HG03135 (cell line): ENCODE data around the gene CPA1.
"Not testable (repeated sequence)": the region's sequence is repeated elsewhere in the genome, so short reads cannot be mapped to it uniquely, and the experiment has no call there.

Experiments
- ATAC-seq: cut with Tn5 transposase; IDR thresholded peaks from one replicate; pipeline ENCODE4 v1.9.1; 2021; ENCODE audit warnings: mild to moderate bottlenecking, moderate library complexity; ENCODE audit not compliant: unreplicated experiment

Gene CPA1

GRCh38 chr7:130371046-130371445 is 9.2 kb upstream of the CPA1 start:
- no peak for ATAC-seq

DNA sequence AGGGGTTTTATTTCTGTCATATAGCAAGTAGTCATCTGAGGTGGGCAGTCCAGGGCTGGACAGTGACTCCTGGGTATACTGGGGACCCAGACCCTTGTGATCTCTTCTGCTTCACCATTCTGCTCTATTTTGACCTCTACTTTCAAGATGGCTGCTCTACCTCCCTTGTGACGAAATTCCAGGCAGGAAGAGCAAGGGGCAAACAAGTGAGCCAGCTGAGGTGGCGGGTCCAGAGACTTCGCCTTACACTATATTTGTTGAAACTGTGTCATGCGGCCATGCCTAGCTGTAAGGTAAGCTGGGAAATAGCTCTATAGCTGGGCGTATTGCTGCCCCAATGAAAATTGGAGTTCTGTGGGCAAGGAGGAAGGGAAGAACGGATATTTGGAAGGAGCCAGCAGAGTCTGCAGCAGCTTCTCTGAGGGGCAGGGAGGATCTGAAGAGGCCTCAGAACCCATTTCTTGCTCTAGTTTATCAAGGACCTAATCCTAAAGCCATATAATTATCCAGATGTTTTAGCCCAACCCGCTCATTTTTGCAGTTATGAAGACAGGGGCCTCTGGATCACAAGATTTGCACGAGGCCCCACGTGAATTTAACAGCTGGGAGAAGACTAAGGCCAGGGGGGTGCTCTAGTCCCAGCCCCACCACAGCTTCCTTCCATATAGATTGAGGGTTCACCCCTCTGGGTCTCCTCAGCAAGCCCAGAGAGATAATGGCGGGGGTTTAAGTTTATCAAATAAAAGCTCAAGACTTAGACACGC is 7.7 kb upstream of the CPA1 start:
- ATAC-seq: no peak

- no peak for ATAC-seq
Measured at GRCh38 chr7:130374507-130374906, 5.8 kb upstream of the CPA1 start.

DNA sequence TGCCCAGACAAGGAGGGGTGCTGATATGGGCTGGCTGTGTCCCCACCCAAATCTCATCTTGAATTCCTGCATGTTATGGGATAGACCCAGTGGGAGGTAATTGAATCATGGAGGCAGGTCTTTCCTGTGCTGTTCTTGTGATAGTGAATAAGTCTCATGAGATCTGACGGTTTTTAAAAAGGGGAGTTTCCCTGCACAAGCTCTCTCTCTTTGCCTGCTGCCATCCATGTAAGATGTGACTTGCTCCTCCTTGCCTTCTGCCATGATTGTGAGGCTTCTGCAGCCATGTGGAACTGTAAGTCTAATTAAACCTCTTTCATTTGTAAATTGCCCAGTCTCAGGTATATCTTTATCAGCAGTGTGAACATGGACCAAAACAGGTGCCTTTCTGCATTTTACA is 3.8 kb upstream of the CPA1 start:
- ATAC-seq: not testable (repeated sequence)

DNA sequence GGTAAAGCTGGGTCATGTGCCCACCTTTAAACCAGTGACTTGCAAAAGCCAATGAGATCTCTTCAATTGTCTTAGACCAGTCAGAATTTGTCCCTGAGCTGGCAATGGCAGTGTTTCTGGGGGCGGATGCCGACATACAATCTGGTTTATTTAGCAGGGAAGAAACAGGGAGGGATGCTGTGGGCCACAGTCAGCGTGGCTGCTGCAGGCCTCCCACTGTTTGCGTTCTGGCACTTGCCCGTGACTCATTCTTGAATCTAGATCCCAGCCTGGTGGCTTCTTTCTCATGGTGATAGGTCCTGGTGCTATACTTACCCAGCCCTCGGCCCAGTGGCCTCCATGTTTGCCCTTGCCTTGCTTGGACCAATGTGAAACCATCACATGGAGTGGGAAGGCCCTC is 3.1 kb upstream of the CPA1 start:
- no peak for ATAC-seq

DNA sequence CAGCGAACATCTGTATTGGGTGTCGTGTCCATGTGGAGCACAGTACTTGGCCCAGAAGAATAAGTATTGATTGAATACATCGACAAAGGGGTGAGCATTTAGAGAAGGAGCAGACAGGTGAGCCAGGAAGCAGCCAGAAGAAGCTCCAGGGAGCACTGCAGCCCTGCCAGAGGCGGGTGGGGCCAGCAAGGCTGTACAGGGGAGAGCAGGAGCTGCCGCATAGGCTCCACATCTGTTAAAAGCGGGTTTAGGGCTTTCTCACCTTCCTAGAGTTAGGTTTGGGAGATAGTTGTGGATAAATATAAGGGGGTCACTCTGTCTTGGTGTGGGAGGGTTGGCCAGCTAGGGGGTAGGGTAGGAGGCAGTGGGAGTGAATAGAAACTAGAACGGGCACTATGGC is 1.3 kb upstream of the CPA1 start:
- ATAC-seq: no peak

GRCh38 chr7:130379532-130379920 is 768 bp upstream of the CPA1 start:
- ATAC-seq: no peak

- no peak for ATAC-seq
Measured at GRCh38 chr7:130380861-130381455, 664 bp downstream of the CPA1 start.

DNA sequence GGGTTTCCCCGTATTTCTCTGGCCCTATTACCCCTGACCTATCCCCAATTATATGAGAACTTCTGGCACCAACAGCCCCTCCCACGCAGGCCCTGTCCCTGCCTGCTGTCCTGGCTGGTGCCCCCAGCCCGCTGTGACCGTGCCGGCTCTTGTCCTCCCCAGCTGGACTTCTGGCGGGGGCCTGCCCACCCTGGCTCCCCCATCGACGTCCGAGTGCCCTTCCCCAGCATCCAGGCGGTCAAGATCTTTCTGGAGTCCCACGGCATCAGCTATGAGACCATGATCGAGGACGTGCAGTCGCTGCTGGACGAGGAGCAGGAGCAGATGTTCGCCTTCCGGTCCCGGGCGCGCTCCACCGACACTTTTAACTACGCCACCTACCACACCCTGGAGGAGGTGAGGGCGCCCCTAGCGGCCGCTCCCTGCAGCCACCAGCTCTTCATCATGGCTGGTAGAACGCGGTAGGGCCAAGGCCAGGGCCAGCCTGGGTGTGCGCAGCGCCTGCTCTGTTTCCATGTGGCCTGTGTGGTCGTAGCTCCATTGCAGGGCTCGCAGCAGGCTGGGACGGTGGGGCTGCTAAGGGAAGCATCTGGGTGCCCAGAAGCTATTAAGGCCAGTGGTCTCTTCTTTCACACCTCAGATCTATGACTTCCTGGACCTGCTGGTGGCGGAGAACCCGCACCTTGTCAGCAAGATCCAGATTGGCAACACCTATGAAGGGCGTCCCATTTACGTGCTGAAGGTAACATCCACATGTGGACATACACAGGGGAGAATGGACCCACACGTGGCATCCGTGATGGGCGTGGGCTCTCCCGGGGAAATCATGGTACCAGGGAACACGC is 1.4 kb downstream of the CPA1 start:
- ATAC-seq: no peak

- no peak for ATAC-seq
Measured at GRCh38 chr7:130383187-130383980, 3.1 kb downstream of the CPA1 start.

- no peak for ATAC-seq
Measured at GRCh38 chr7:130384371-130384801, 4.1 kb downstream of the CPA1 start.

DNA sequence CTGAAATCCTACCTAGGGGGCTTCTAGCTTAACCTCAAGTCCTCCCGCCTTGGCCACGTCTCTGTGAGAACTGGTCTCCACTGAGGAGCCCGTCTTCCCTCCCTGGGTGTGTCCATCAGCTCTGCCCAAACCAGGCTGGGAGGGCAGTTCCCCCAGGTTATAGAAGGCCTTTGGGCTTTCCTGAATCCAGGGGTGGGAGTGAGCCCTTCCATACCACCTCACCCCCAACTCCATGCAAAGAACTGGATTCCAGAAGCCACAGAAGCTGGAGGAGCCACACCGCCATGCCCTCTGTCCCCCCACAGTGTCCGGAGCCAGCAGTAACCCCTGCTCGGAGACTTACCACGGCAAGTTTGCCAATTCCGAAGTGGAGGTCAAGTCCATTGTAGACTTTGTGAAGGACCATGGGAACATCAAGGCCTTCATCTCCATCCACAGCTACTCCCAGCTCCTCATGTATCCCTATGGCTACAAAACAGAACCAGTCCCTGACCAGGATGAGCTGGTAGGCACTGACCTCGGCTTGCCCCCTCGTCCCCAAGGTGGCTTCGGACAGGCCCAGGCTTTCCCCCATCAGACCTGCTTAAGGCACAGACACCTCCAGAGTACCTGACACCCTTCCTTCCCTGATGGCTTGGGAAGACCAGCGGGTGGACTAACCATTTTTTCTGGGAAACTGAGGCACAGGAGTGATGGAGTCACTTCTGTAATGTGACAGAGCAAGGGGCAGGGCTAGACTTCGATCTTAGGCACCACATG is 4.7 kb downstream of the CPA1 start:
- no peak for ATAC-seq

DNA sequence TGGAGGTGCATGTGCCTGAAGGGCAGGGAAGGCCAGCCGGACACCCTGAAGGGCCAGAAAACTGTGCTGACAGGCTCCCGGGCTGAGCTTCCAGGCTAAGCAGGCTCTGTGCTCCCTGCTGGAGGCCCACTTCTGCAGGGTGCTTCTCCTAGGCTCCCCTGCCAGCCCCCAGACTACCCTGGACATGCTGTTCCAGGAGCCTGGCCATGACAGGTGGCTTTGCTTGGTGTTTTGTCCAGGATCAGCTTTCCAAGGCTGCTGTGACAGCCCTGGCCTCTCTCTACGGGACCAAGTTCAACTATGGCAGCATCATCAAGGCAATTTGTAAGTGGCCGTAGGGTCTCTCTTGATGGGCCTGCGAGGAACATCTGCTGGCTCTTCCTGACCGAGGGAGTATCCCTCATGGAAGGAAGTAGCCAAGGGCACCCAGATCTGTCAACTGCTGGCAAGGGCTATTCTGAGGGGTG is 5.3 kb downstream of the CPA1 start:
- ATAC-seq: no peak

GRCh38 chr7:130386876-130387275 is 6.6 kb downstream of the CPA1 start:
- no peak for ATAC-seq

GRCh38 chr7:130387306-130387627 is 7.0 kb downstream of the CPA1 start:
- no peak for ATAC-seq

DNA sequence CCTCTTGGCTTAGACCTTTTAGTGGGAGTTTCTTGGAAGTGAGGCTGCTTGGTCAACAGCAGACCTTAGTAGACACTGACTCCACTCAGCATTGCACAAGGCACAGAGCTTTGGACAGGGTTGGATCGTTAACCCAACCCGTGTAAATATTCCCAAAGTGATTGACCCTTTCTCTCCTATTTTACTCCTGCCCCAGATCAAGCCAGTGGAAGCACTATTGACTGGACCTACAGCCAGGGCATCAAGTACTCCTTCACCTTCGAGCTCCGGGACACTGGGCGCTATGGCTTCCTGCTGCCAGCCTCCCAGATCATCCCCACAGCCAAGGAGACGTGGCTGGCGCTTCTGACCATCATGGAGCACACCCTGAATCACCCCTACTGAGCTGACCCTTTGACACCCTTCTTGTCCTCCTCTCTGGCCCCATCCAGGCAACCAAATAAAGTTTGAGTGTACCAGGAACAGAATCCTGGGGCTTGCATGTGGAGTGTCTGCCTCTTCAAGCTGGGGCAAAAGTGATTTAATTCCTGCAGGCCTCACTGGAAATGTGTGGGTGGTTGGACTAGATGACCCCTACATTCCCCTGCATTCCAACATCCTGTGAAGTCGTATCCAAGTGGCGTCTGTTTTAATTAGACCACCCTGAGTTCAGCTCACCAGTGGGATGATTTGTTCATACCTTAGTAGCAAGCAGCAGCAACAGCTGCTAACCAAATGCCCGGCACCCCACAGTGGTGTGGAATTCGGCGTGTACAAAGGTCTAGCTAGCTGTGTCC is 7.5 kb downstream of the CPA1 start:
- no peak for ATAC-seq

GRCh38 chr7:130388671-130389070 is 8.4 kb downstream of the CPA1 start:
- ATAC-seq: no peak

DNA sequence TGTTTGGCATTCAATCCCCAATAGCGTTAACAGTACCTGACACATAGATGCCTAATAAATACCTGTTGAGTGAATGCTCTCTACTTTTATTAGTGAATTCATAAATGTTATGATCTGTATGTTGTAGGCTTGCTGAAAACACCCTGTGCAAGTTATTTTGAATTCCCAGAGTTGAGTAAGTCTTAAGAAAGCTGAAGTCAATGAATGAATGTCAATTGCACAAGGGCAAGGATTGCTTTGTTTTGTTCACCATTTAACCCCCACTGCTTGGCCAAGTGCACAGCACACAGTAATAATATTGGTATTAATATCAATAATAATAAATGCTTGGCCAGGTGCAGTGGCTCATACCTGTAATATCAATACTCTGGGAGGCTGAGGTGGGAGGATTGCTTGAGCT is 10.2 kb downstream of the CPA1 start:
- ATAC-seq: no peak

DNA sequence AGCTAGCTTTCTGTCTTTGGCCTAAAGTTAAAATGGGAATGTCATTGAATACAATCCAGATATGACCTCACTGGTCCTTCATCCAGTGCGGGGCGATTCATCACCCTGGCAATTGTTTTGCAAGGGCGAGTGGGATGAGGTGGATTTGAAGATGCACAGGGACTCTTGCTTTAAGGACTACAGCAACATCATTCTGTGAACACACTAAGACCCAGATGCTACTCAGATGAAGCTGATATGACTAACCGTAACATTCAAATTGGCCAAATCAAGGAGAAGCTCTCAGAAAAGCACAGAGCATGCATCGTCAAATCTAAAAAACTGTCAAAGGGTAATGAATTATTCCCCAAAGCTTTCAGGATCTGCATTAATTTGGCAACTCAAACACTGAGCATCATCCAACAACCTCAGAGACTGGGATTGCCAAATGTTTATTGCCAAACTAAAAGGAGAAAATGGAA is 12.8 kb downstream of the CPA1 start:
- ATAC-seq: no peak
